Mesenchymal stem cell (in vitro differentiated cells and primary cell): ENCODE results near the gene GLOD4.
"Not testable (repeated sequence)": the region's sequence is repeated elsewhere in the genome, so short reads cannot be mapped to it uniquely, and the experiment has no call there.

Source experiments
- DNase-seq: peaks from one replicate; pipeline ENCODE4 v3.0.0-alpha.2; 2013
- H2AFZ ChIP-seq: one replicate; pipeline ENCODE4 v1.6.1; 2013; ENCODE audit warnings: low read depth, mild to moderate bottlenecking, control low read depth, inconsistent platforms, low read length, moderate library complexity
- H2AK5ac ChIP-seq: 2 replicates; pipeline ENCODE4 v1.6.1; 2013; ENCODE audit warnings: low read length, moderate library complexity, mild to moderate bottlenecking, inconsistent platforms; ENCODE audit not compliant: severe bottlenecking
- H2BK120ac ChIP-seq: one replicate; pipeline ENCODE4 v1.6.1; 2013; ENCODE audit warnings: low read depth, mild to moderate bottlenecking, inconsistent platforms, low read length, moderate library complexity
- H2BK12ac ChIP-seq, 2 experiments: one replicate each; pipeline ENCODE4 v1.6.1; 2013; ENCODE audit warnings: inconsistent platforms in 2 of 2, low read length in 2 of 2, mild to moderate bottlenecking in 2 of 2, moderate library complexity in 2 of 2, control low read depth in 1 of 2
- H2BK15ac ChIP-seq: one replicate; pipeline ENCODE4 v1.6.1; 2013; ENCODE audit warnings: mild to moderate bottlenecking, low read depth, inconsistent platforms; ENCODE audit not compliant: poor library complexity, severe bottlenecking
- H2BK5ac ChIP-seq: 2 replicates; pipeline ENCODE4 v1.6.1; 2013; ENCODE audit warnings: low read depth, mild to moderate bottlenecking, low read length, control low read depth, inconsistent platforms; ENCODE audit not compliant: poor library complexity, severe bottlenecking
- H3K14ac ChIP-seq, 2 experiments: one replicate each; pipeline ENCODE4 v1.6.1; 2013; ENCODE audit warnings: inconsistent platforms in 2 of 2, low read length in 2 of 2, control low read depth in 1 of 2, mild to moderate bottlenecking in 1 of 2, moderate library complexity in 1 of 2
- H3K18ac ChIP-seq, 2 experiments: one replicate each; pipeline ENCODE4 v1.6.1; 2013; ENCODE audit warnings: inconsistent platforms in 2 of 2, low read length in 2 of 2, control low read depth in 1 of 2, low read depth in 1 of 2, mild to moderate bottlenecking in 1 of 2
- H3K23ac ChIP-seq, 2 experiments: one replicate each; pipeline ENCODE4 v1.6.1; 2013; ENCODE audit warnings: inconsistent platforms in 2 of 2, low read length in 2 of 2, mild to moderate bottlenecking in 2 of 2, moderate library complexity in 2 of 2, control low read depth in 1 of 2
- H3K27ac ChIP-seq: 2 replicates; pipeline ENCODE4 v1.5.1; 2013; ENCODE audit warnings: mild to moderate bottlenecking, moderate library complexity, low read length, control low read depth, inconsistent platforms; ENCODE audit not compliant: poor library complexity, severe bottlenecking
- H3K27me3 ChIP-seq, 2 experiments: 2 replicates each; pipeline versions ENCODE4 v1.6.1 to v1.7.0; 2013; ENCODE audit warnings: low read length in 2 of 2, mild to moderate bottlenecking in 2 of 2, moderate library complexity in 2 of 2, control low read depth in 1 of 2, inconsistent platforms in 1 of 2; ENCODE audit not compliant: control insufficient read depth in 1 of 2, insufficient read depth in 1 of 2
- H3K36me3 ChIP-seq, 2 experiments: 2 replicates each; pipeline versions ENCODE4 v1.6.1 to v1.7.0; 2013; ENCODE audit warnings: low read length in 2 of 2, control low read depth in 1 of 2, inconsistent platforms in 1 of 2, low read depth in 1 of 2, mild to moderate bottlenecking in 1 of 2; ENCODE audit not compliant: insufficient read depth in 2 of 2, control insufficient read depth in 1 of 2
- H3K4ac ChIP-seq, 2 experiments: one replicate each; pipeline ENCODE4 v1.6.1; 2013; ENCODE audit warnings: inconsistent platforms in 2 of 2, low read length in 2 of 2, mild to moderate bottlenecking in 2 of 2, moderate library complexity in 2 of 2, control low read depth in 1 of 2, low read depth in 1 of 2
- H3K4me1 ChIP-seq: 2 replicates; pipeline ENCODE4 v1.6.1; 2013; ENCODE audit warnings: low read depth, low read length, control low read depth; ENCODE audit not compliant: control insufficient read depth, insufficient read depth
- H3K4me2 ChIP-seq: 2 replicates; pipeline ENCODE4 v1.6.1; 2013; ENCODE audit warnings: low read length, mild to moderate bottlenecking, inconsistent platforms; ENCODE audit not compliant: poor library complexity, severe bottlenecking
- H3K4me3 ChIP-seq, 2 experiments: 2 replicates each; pipeline versions ENCODE4 v1.5.1 to v1.7.0; 2013; ENCODE audit warnings: low read length in 2 of 2, mild to moderate bottlenecking in 2 of 2, control low read depth in 1 of 2, low read depth in 1 of 2; ENCODE audit not compliant: insufficient read depth in 1 of 2
- H3K79me1 ChIP-seq: replicated peaks from 2 replicates; pipeline ENCODE4 v1.6.1; 2013; ENCODE audit warnings: mild to moderate bottlenecking, control low read depth, low read length, inconsistent platforms; ENCODE audit not compliant: poor library complexity, severe bottlenecking
- H3K9ac ChIP-seq: 2 replicates; pipeline ENCODE4 v1.7.0; 2013; ENCODE audit warnings: mild to moderate bottlenecking, low read length, moderate library complexity
- H3K9me3 ChIP-seq: 2 replicates; pipeline ENCODE4 v1.7.0; 2013; ENCODE audit warnings: mild to moderate bottlenecking, low read length; ENCODE audit not compliant: control insufficient read depth
- H4K8ac ChIP-seq: one replicate; pipeline ENCODE4 v1.6.1; 2013; ENCODE audit warnings: inconsistent platforms, mild to moderate bottlenecking, low read length, moderate library complexity
- H4K91ac ChIP-seq: one replicate; pipeline ENCODE4 v1.6.1; 2013; ENCODE audit warnings: mild to moderate bottlenecking, low read length, inconsistent platforms
- WGBS: methylation state at CpG from one replicate; pipeline ENCODE4 v1.1.7; 2013; ENCODE audit warnings: mixed read lengths; 5-methylcytosine and 5-hydroxymethylcytosine counted together

Gene GLOD4

DNA sequence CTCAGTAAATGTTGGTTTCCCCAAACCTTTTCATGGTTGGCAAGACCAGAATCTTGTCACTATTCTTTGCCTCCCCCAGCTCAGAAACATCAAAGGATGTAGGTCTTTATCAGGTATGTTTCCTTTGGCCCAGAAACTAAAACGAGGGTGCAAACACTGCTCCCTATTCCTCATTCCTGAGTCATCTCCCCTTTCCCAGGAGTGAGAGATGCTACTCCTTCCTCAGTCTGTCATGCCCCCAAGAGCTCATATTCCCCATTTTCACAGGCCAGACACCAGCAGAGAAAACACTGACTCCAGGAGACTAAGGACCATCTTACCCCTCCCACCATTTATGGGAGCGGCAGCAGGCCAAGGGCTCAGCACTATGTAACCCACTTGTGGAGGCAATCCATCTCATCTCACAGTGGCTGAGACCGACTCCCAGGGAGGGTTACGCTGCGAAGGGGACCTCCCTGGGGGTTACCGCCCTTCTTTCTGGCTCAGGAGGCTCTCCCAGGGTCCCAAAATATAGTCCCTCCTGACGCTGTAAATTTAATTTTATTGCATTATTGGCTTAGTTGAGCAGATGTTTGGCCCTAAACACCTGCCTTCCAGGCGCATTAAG, 31.5 kb downstream of the GLOD4 start:
- Histone ChIP-seq H2AFZ (no peak overlapping the region), H2BK5ac (no peak overlapping the region), H3K18ac (no peak overlapping the region), H3K27me3 (no peaks in the 10 kb centered on the region), H3K79me1 (peaks cover 38% of the 10 kb centered on the region), H2BK12ac (no peak overlapping the region), H2BK15ac (no peak overlapping the region), H3K4me2 (no peak overlapping the region), H4K8ac (no peak overlapping the region), H3K4ac (no peak overlapping the region), H3K9ac (peak overlapping the region; percentile 92), H3K27ac (no peak overlapping the region), H2AK5ac (no peak overlapping the region), H2BK120ac (no peak overlapping the region), H3K9me3 (no peaks in the 10 kb centered on the region), H3K14ac (no peak overlapping the region), H3K4me1 (peaks cover 15% of the 10 kb centered on the region), H3K23ac (no peak overlapping the region), H3K4me3 (peak overlapping the region in 1 of 2 experiments; percentile 96), H4K91ac (no peak overlapping the region), H3K36me3 (peaks cover 25 to 34% of the 10 kb centered on the region in 2 experiments)
- 83% methylated on average over 8 of the region's 8 CpGs for WGBS
- no peak for DNase-seq

DNA sequence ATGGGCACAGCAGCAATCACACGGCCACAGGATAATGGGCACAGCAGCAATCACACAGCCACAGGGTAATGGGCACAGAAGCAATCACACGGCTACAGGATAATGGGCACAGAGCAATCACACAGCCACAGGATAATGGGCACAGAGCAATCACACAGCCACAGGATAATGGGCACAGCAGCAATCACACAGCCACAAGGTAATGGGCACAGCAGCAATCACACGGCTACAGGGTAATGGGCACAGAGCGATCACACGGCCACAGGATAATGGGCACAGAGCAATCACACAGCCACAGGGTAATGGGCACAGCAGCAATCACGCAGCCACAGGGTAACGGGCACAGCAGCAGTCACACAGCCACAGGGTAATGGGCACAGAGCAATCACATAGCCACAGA, 32.7 kb downstream of the GLOD4 start:
- H3K4me1 ChIP-seq = peaks cover 15% of the 10 kb centered on the region
- not testable (repeated sequence) for H4K8ac ChIP-seq, H3K23ac ChIP-seq, H3K14ac ChIP-seq, H3K9ac ChIP-seq, H2BK120ac ChIP-seq, H3K27me3 ChIP-seq, H3K18ac ChIP-seq, H2AFZ ChIP-seq, H2BK5ac ChIP-seq, H3K4me2 ChIP-seq, H3K27ac ChIP-seq, H2AK5ac ChIP-seq, H2BK15ac ChIP-seq, H2BK12ac ChIP-seq, H3K4ac ChIP-seq, DNase-seq, H3K9me3 ChIP-seq, H3K4me3 ChIP-seq
- peaks cover 36 to 45% of the 10 kb centered on the region in 2 experiments for H3K36me3 ChIP-seq
- peaks cover 49% of the 10 kb centered on the region for H3K79me1 ChIP-seq
- WGBS = 80% methylated on average over 6 of the region's 7 CpGs
- peak overlapping the region; percentile 11 for H4K91ac ChIP-seq

DNA sequence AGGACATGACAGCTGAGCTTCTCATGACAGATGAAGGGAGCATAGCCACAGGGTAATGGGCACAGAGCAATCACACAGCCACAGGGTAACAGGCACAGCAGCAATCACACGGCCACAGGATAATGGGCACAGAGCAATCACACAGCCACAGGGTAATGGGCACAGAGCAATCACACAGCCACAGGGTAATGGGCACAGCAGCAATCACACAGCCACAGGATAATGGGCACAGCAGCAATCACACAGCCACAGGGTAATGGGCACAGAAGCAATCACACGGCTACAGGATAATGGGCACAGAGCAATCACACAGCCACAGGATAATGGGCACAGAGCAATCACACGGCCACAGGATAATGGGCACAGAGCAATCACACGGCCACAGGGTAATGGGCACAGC, 33.5 kb downstream of the GLOD4 start:
- H3K14ac ChIP-seq, H3K23ac ChIP-seq, H3K9me3 ChIP-seq, H3K4me2 ChIP-seq, H2BK120ac ChIP-seq, H3K4ac ChIP-seq, H3K18ac ChIP-seq, DNase-seq, H3K4me3 ChIP-seq, H2AK5ac ChIP-seq, H2BK12ac ChIP-seq, H4K91ac ChIP-seq, H2AFZ ChIP-seq, H2BK5ac ChIP-seq, H3K27me3 ChIP-seq, H3K27ac ChIP-seq, H4K8ac ChIP-seq, H2BK15ac ChIP-seq, H3K9ac ChIP-seq: not testable (repeated sequence)
- H3K79me1 ChIP-seq = peaks cover 54% of the 10 kb centered on the region
- peaks cover 15% of the 10 kb centered on the region for H3K4me1 ChIP-seq
- 96% methylated on average over 4 of the region's 4 CpGs for WGBS
- H3K36me3 ChIP-seq = peaks cover 44 to 50% of the 10 kb centered on the region in 2 experiments

DNA sequence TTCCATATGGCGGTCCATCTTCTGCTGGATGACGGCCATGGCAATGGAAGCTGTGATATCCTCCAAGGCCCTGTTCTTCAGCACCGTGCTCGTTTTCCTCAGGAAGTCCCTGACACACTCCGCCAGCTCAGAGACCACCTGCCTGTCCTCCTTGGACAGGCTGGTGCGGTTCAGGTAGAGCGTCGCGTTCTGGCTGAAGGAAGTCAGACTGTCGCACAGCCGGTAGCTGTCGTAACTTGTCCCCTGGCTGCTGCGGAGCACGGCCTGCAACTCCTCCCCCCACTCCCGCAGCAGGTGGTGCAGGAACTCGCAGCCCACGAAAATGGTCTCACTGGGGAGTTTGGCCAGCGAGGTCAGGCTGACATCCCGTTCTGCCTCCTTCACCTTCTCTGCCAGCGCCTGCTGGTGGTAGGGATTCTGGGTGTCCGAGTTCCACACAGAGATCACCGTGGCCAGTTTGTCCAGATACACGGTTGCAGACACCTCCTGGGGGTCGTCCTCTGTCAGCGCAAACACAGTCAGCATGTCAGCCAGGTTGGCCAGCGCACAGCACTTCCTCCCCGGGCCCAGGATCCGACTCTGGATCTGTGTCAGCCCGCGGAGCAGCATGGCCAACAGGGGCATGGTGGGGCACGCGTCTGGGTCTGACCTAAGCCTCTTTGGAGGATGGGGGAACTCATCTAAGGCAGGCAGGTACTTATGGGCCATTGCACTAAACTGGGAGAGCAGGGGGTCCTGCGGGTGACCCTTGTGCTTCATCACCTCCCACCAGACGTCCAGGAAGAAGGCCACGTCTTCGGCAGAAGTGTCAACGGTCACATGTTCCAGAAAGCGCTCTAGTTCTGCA, 35.1 kb downstream of the GLOD4 start:
- Histone ChIP-seq H3K36me3 (peaks cover 58 to 59% of the 10 kb centered on the region in 2 experiments), H4K91ac (no peak overlapping the region), H3K4me2 (no peak overlapping the region), H2BK120ac (no peak overlapping the region), H2AFZ (no peak overlapping the region), H2AK5ac (no peak overlapping the region), H3K27me3 (no peaks in the 10 kb centered on the region), H4K8ac (no peak overlapping the region), H2BK5ac (no peak overlapping the region), H3K23ac (no peak overlapping the region), H3K18ac (no peak overlapping the region), H2BK12ac (no peak overlapping the region), H3K4ac (no peak overlapping the region), H3K14ac (no peak overlapping the region), H3K4me3 (no peak overlapping the region), H3K9ac (no peak overlapping the region), H2BK15ac (no peak overlapping the region), H3K27ac (no peak overlapping the region), H3K9me3 (no peaks in the 10 kb centered on the region), H3K79me1 (peaks cover 57% of the 10 kb centered on the region), H3K4me1 (peaks cover 9% of the 10 kb centered on the region)
- DNase-seq = no peak
- WGBS = 96% methylated on average over 38 of the region's 38 CpGs
